Heart left ventricle (tissue), 16 donors: ENCODE data around the gene SPECC1. TPM values are rescaled to one million over a fixed set of nuclear protein-coding genes. Genes with fewer than 3 reads are reported as not detected.
A peak's percentile ranks its signal among the peaks of the same experiment; 100 is the strongest.

Source experiments
- ATAC-seq, 4 donors: fragments of 200-7000 bp; cut with Tn5 transposase; one replicate each; pipeline ENCODE4 v1.9.1; 2020 to 2022; ENCODE audit warnings: moderate library complexity in 4 of 4, mild to moderate bottlenecking in 3 of 4, moderate number of reproducible peaks in 1 of 4
- DNase-seq, 5 donors: peaks; one replicate each; pipeline ENCODE4 v3.0.0-alpha.2; 2020
- H3K27ac ChIP-seq, 12 donors: fragments of 200-600 bp; sonication (generic) in 4 of 12; one replicate each; pipeline versions ENCODE4 v1.5.0 to v1.8.0; 2016 to 2022; ENCODE audit warnings: mild to moderate bottlenecking in 2 of 12
- H3K27me3 ChIP-seq, 9 donors: fragments of 200-600 bp; sonication (generic) in 2 of 9; one replicate each; pipeline versions ENCODE4 v1.5.1 to v1.8.0; 2016 to 2022; ENCODE audit warnings: mild to moderate bottlenecking in 3 of 9
- H3K36me3 ChIP-seq, 9 donors: fragments of 200-600 bp; sonication (generic) in 2 of 9; one replicate each; pipeline versions ENCODE4 v1.5.0 to v1.8.0; 2018 to 2022; ENCODE audit warnings: mild to moderate bottlenecking in 2 of 9
- H3K4me1 ChIP-seq, 12 donors: fragments of 200-600 bp; sonication (generic) in 4 of 12; one replicate each; pipeline versions ENCODE4 v1.5.0 to v1.8.0; 2016 to 2022; ENCODE audit warnings: mild to moderate bottlenecking in 3 of 12
- H3K4me3 ChIP-seq, 12 donors: fragments of 200-600 bp; sonication (generic) in 4 of 12; one replicate each; pipeline versions ENCODE4 v1.5.0 to v1.8.0; 2017 to 2022; ENCODE audit warnings: mild to moderate bottlenecking in 9 of 12, moderate library complexity in 4 of 12
- H3K9me3 ChIP-seq, 12 donors: fragments of 200-600 bp; sonication (generic) in 4 of 12; one replicate each; pipeline versions ENCODE4 v1.5.0 to v1.8.0; 2016 to 2022; ENCODE audit warnings: mild to moderate bottlenecking in 1 of 12
- CTCF ChIP-seq, 12 donors: fragments of 200-600 bp; sonication (generic) in 4 of 12; IDR thresholded peaks; one replicate each; pipeline versions ENCODE4 v1.5.0 to v1.8.0; 2018 to 2022; ENCODE audit warnings: antibody characterized with exemption in 12 of 12, mild to moderate bottlenecking in 5 of 12
- POLR2A ChIP-seq, 2 donors: fragments of 450-650 bp; IDR thresholded peaks; one replicate each; pipeline ENCODE4 v1.6.1; 2017; ENCODE audit warnings: antibody characterized with exemption in 2 of 2, mild to moderate bottlenecking in 2 of 2, moderate library complexity in 2 of 2
- WGBS, 4 donors: extraction: QIAGEN DNeasy Blood & Tissue Kit in 2 of 4; methylation state at CpG; one replicate each; pipeline versions ENCODE4 v1.1.5 to v1.1.7; 2013 to 2018; 5-methylcytosine and 5-hydroxymethylcytosine counted together
- intact Hi-C, 10 donors: fragments of 100-400 bp; cut with DNase I; formaldehyde crosslinking; loops; one replicate each; pipeline versions ENCODE4 v1.11.1 to v1.14.2; 2022
- polyA plus RNA-seq, 2 donors: library from polyadenylated mRNA; stranded (reverse); fragments of 200-250 nt; gene quantifications; one replicate each; pipeline ENCODE4 v1.2.3, GENCODE V29; 2013
- total RNA-seq, 9 donors: library from RNA; depleted of rRNA in 2 of 9; stranded (reverse); fragments of >200 nt in 2 of 9; fragmentation: NEBNext Ultra II Directional in 3 of 9; extraction: Animal tissue kit (Norgen Biotek cat#: 25700) in 3 of 9; gene quantifications; one replicate each; pipeline versions ENCODE4 v1.1.0 to v1.2.4, GENCODE V29; 2016 to 2023
- donor health status: ischemic (EF 13 %, LVEDD 7.1; RV severe dilation, severe dysfunction).
- donor health status: healthy with polysubstance abuse.
- donor health status: DM: no; HTN: yes; CAD: no.
- donor health status: DM: no; HTN: no; CAD: no.
- donor health status: ischemic (EF 25% LVEDD 6.9; RV normal size, moderate dysfunction).
- donor health status: ischemic (EF 25% LVEDD 5.7; RV mildly dilated, moderate dysfunction).
- donor health status: healthy.
- donor health status: DM: yes; HTN: yes; CAD: no.
- donor health status: ischemic (EF 35%, LVEDD 5.7; RV mildly dilated, moderate dysfunction).
- donor health status: nonischemic (EF 11% LVEDD 7.7; RV severe dilation, severe dysfunction).
- donor health status: DM: yes; HTN: yes; CAD: no.
- donor health status: PGD.
- donor health status: ischemic (EF 29% LVEDD 5.4; RV normal size, mild dysfunction).
- donor health status: nonischemic (EF 23%, LVEDD 6.1; RV moderate dilation, normal function).

SPECC1 gene
- total and polyA plus RNA-seq, 11 donors: 3.8 to 18.4 (median 10.6) TPM

DNA sequence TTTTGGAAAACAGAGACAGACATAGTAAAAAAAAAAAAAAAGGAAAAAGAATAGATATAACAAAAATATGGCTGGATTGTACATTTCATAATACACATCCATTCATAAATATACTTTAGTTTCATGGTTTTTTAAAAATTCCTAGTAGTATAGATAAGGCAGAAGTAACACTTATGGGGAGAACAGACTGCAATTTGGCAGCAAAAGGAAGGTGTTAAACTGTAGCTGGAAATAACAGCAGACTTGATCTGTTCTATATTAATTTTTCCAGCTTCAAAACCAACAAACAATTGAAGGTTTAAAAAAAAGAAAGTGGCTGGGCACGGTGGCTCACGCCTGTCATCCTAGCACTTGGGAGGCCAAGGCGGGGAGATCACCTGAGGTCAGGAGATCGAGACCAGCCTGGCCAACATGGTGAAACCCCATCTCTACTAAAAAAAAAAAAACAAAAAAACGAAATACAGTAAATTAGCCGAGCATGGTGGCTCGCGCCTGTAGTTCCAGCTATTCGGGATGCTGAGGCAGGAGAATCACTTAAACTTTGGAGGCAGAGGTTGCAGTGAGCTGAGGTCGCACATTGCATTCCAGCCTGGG is 191.8 kb downstream of the SPECC1 start:
- ATAC-seq (no peak), DNase-seq (no peak)
- Histone ChIP-seq H3K4me1 (peaks cover 0 to 11% (median 0%) of the 10 kb centered on the region in 12 donors), H3K27me3 (no peaks in the 10 kb centered on the region), H3K9me3 (peaks cover 0 to 10% (median 2%) of the 10 kb centered on the region in 12 donors), H3K27ac (no peak overlapping the region), H3K36me3 (peaks cover 0 to 16% (median 0%) of the 10 kb centered on the region in 9 donors), H3K4me3 (no peak overlapping the region)
- intact Hi-C loops: loop anchor here in 1 of 10 donors (10.0 kb wide), 1 partner anchor 64 kb away; no protein-coding TSS in a partner anchor
- 89 to 93% (median 91%) methylated on average over 10 of the region's 10 CpGs for WGBS, 4 donors
- TF ChIP-seq POLR2A (IDR thresholded peaks at IDR 0.05) (no peak), CTCF (IDR thresholded peaks at IDR 0.05) (no peak)

DNA sequence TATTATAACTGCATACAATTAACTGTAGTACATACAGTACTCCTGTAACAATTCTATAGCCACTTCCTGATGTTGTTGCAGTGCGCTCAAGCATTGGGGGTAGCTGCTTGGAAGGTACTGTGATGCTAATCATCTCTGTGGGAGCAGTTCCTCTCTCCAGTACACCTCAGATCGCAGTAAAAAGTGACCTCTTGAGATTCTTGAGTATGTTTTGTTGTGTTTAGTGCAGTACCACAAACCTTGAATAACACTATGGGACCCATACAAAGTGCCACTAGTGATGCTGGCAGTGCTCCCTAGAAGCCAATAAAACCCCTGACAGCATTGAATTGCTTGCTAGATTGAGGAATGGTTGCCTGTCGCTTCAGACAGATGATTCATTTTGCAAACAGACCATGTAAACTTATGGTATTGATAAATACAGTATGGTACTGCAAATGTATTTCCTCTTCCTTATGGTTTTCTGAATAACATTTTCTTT is 193.0 kb downstream of the SPECC1 start:
- intact Hi-C loops: loop anchor here in 1 of 10 donors (10.0 kb wide), 1 partner anchor 63 kb away; no protein-coding TSS in a partner anchor

DNA sequence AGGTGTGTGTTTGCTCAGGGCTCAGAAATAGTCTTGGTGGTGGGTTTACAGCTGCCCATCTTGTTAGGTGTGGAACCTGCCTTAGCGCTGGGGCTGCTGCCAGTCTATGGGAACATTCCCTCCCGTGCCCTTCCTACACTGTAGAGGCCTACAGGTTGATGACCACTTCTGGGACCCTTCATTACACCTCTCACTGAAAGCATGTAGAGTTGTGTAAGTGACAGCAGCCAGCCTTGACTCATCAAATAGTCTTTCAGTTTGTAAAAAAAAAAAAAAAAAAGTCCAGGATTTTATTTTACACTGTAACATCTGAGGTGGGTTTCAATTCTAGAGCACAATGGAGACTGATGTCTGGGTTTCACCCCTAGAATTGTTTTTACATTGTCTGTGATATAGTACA is 193.9 kb downstream of the SPECC1 start:
- Histone ChIP-seq H3K4me1 (peaks cover 0 to 24% (median 0%) of the 10 kb centered on the region in 12 donors), H3K27ac (peak overlapping the region in 1 of 12 donors; percentile 12), H3K36me3 (peaks cover 0 to 16% (median 0%) of the 10 kb centered on the region in 9 donors), H3K4me3 (no peak overlapping the region), H3K27me3 (no peaks in the 10 kb centered on the region), H3K9me3 (peaks cover 0 to 8% (median 0%) of the 10 kb centered on the region in 12 donors)
- no peak for TF ChIP-seq CTCF (IDR thresholded peaks at IDR 0.05)
- no peak for TF ChIP-seq POLR2A (IDR thresholded peaks at IDR 0.05)
- DNase-seq: no peak
- ATAC-seq: no peak
- 94 to 99% (median 97%) methylated on average over 2 of the region's 2 CpGs for WGBS, 4 donors
- intact Hi-C loops: loop anchor here in 1 of 10 donors (10.0 kb wide), 1 partner anchor 62 kb away; no protein-coding TSS in a partner anchor

More for the DNA sequence above, 193.0 kb downstream of the SPECC1 start:
- Histone ChIP-seq H3K27me3 (no peaks in the 10 kb centered on the region), H3K4me3 (no peak overlapping the region), H3K27ac (no peak overlapping the region), H3K4me1 (peaks cover 0 to 23% (median 0%) of the 10 kb centered on the region in 12 donors), H3K36me3 (peaks cover 0 to 16% (median 0%) of the 10 kb centered on the region in 9 donors), H3K9me3 (peaks cover 0 to 10% (median 0%) of the 10 kb centered on the region in 12 donors)
- no peak for DNase-seq
- TF ChIP-seq CTCF (IDR thresholded peaks at IDR 0.05): no peak
- 78 to 93% (median 83%) methylated on average over 3 of the region's 3 CpGs for WGBS, 4 donors
- no peak for ATAC-seq

DNA sequence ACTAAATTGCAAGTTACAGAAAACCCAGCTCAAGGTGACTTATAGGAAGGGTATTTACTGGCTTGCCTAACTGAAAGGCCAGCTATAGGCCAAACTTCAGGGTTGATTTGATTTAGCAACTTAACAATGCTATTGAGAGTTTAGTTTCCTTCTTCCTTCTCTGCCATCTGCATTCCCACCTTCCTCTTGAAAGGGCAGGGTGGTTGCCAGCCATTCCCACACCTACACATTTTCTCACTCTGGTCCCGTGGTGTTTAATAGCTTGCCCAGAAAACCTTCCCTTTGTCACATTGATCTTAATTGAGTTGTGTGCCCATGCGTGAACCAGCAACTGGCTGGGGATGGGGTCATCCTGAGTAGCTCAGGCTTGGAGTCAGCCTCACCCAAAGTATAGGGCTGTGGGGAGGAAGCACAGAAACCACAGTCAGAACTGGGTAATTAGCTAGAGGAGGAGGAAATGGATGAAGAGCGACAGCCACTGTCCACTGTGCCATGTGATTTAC is 194.7 kb downstream of the SPECC1 start:
- WGBS, 4 donors: 80 to 93% (median 86%) methylated on average over 3 of the region's 3 CpGs
- Histone ChIP-seq H3K27ac (peak overlapping the region in 1 of 12 donors; percentile 12), H3K9me3 (peaks cover 0 to 2% (median 0%) of the 10 kb centered on the region in 12 donors), H3K27me3 (no peaks in the 10 kb centered on the region), H3K4me1 (peaks cover 0 to 24% (median 0%) of the 10 kb centered on the region in 12 donors), H3K36me3 (peaks cover 0 to 16% (median 0%) of the 10 kb centered on the region in 9 donors), H3K4me3 (no peak overlapping the region)
- intact Hi-C loops: loop anchor here in 1 of 10 donors (10.0 kb wide), 1 partner anchor 61 kb away; no protein-coding TSS in a partner anchor
- TF ChIP-seq POLR2A (IDR thresholded peaks at IDR 0.05) (no peak), CTCF (IDR thresholded peaks at IDR 0.05) (no peak)
- ATAC-seq: no peak
- DNase-seq: no peak
